H1 (cell line): ENCODE results near the gene ZNF366. TPM values are rescaled to one million over a fixed set of nuclear protein-coding genes. Genes with fewer than 3 reads are reported as not detected.

Experiments
- CTCF ChIA-PET: fragments of 300-600 bp; sonication (Branson Sonifier 250); formaldehyde crosslinking; loops from one replicate; lab custom pipeline; 2021; ENCODE audit not compliant: partially characterized antibody; lab: Charles Lee
- POLR2A ChIA-PET: fragments of 300-600 bp; sonication (Branson Sonifier 250); formaldehyde crosslinking; loops from one replicate; lab custom pipeline; 2021; ENCODE audit warnings: inconsistent platforms; ENCODE audit not compliant: partially characterized antibody; lab: Charles Lee
- DNase-seq, 2 experiments: peaks; one replicate each; pipeline versions ENCODE4 v3.0.0 to v3.0.0-alpha.2; 2010 to 2022; ENCODE audit warnings: low spot score in 2 of 2, low read depth in 1 of 2, mixed read lengths in 1 of 2
- FAIRE-seq: peaks from 2 replicates; lab custom pipeline; 2011; peaks lifted over from hg19 to GRCh38; lab: Jason Lieb, UNC
- H2AFZ ChIP-seq: 2 replicates; pipeline ENCODE4 v1.8.1; 2012; ENCODE audit warnings: low read length, inconsistent platforms
- H2AK5ac ChIP-seq: 2 replicates; pipeline ENCODE4 v1.6.1; 2013; ENCODE audit warnings: low read depth, low read length
- H2BK120ac ChIP-seq: replicated peaks from 2 replicates; pipeline ENCODE3; 2013; ENCODE audit warnings: low read depth, low read length, inconsistent platforms
- H2BK12ac ChIP-seq: 2 replicates; pipeline ENCODE4 v1.6.1; 2013; ENCODE audit warnings: low read depth, low read length
- H2BK15ac ChIP-seq: 2 replicates; pipeline ENCODE4 v1.6.1; 2013; ENCODE audit warnings: low read length
- H2BK20ac ChIP-seq: 2 replicates; pipeline ENCODE4 v1.6.1; 2013; ENCODE audit warnings: low read length
- H2BK5ac ChIP-seq: 2 replicates; pipeline ENCODE4 v1.6.1; 2013; ENCODE audit warnings: low read depth, low read length
- H3K14ac ChIP-seq: 2 replicates; pipeline ENCODE4 v1.6.1; 2013; ENCODE audit warnings: inconsistent platforms; ENCODE audit not compliant: insufficient read length
- H3K18ac ChIP-seq: 2 replicates; pipeline ENCODE4 v1.6.1; 2013; ENCODE audit warnings: low read length; ENCODE audit errors: extremely low read depth
- H3K23ac ChIP-seq: 2 replicates; pipeline ENCODE4 v1.6.1; 2013; ENCODE audit warnings: inconsistent platforms; ENCODE audit not compliant: insufficient read length
- H3K23me2 ChIP-seq: 2 replicates; pipeline ENCODE4 v1.6.1; 2013; ENCODE audit warnings: low read depth, low read length
- H3K27ac ChIP-seq: 2 replicates; pipeline ENCODE4 v1.6.1; 2011; ENCODE audit warnings: low read depth, low read length, inconsistent platforms
- H3K27me3 ChIP-seq, 4 experiments: replicated peaks in 1 of 4; 1 replicate in 1 of 4; 2 replicates in 3 of 4; pipeline versions ENCODE4 v1.6.1 to v1.8.1; 2011 to 2013; ENCODE audit warnings: low read length in 3 of 4, mild to moderate bottlenecking in 3 of 4, inconsistent platforms in 2 of 4, mixed read lengths in 2 of 4, moderate library complexity in 1 of 4; ENCODE audit not compliant: control insufficient read depth in 3 of 4, insufficient read depth in 3 of 4; ENCODE audit errors: extremely low read depth in 1 of 4
- H3K36me3 ChIP-seq, 4 experiments: 2 replicates each; pipeline versions ENCODE4 v1.6.1 to v1.8.1; 2011 to 2013; ENCODE audit warnings: mild to moderate bottlenecking in 4 of 4, low read length in 3 of 4, moderate library complexity in 2 of 4, control low read depth in 1 of 4, inconsistent platforms in 1 of 4; ENCODE audit not compliant: insufficient read depth in 4 of 4, control insufficient read depth in 2 of 4
- H3K4ac ChIP-seq: replicated peaks from 2 replicates; pipeline ENCODE3; 2013; ENCODE audit warnings: low read length, low read depth, mixed read lengths, inconsistent platforms; ENCODE audit not compliant: insufficient read length
- H3K4me1 ChIP-seq, 4 experiments: replicated peaks in 1 of 4; 1 replicate in 1 of 4; 2 replicates in 3 of 4; pipeline versions ENCODE4 v1.6.1 to v1.8.1; 2011 to 2013; ENCODE audit warnings: low read length in 3 of 4, inconsistent platforms in 2 of 4, mixed read lengths in 1 of 4; ENCODE audit not compliant: insufficient read depth in 4 of 4, control insufficient read depth in 3 of 4
- H3K4me2 ChIP-seq, 2 experiments: 2 replicates each; pipeline versions ENCODE4 v1.6.1 to v1.8.1; 2011 to 2013; ENCODE audit warnings: low read depth in 2 of 2, low read length in 2 of 2, control low read depth in 1 of 2, inconsistent platforms in 1 of 2, mild to moderate bottlenecking in 1 of 2; ENCODE audit not compliant: insufficient read depth in 1 of 2
- H3K4me3 ChIP-seq, 4 experiments: fragments of 200-600, 300-600 bp in 1 of 4; sonication (generic), shearing (Covaris generic), sonication (Bioruptor Twin) in 1 of 4; 2 replicates each; pipeline versions ENCODE4 v1.5.1 to v1.8.1; 2011 to 2016; ENCODE audit warnings: low read length in 4 of 4, low read depth in 3 of 4, control low read depth in 2 of 4, inconsistent platforms in 2 of 4, mild to moderate bottlenecking in 2 of 4, mixed read lengths in 1 of 4, moderate library complexity in 1 of 4; ENCODE audit not compliant: insufficient read depth in 2 of 4; ENCODE audit errors: extremely low read depth in 1 of 4
- H3K56ac ChIP-seq: replicated peaks from 2 replicates; pipeline ENCODE3; 2013; ENCODE audit warnings: low read depth, mild to moderate bottlenecking, mixed read lengths, low read length, inconsistent platforms; ENCODE audit not compliant: insufficient read length
- H3K79me1 ChIP-seq: 2 replicates; pipeline ENCODE4 v1.6.1; 2013; ENCODE audit warnings: low read depth, low read length, control low read depth
- H3K79me2 ChIP-seq, 2 experiments: 2 replicates each; pipeline versions ENCODE4 v1.6.1 to v1.8.1; 2012 to 2013; ENCODE audit warnings: low read length in 2 of 2, mild to moderate bottlenecking in 2 of 2, inconsistent platforms in 1 of 2; ENCODE audit not compliant: insufficient read depth in 2 of 2, control insufficient read depth in 1 of 2
- H3K9ac ChIP-seq, 4 experiments: replicated peaks in 1 of 4; 1 replicate in 1 of 4; 2 replicates in 3 of 4; pipeline versions ENCODE4 v1.6.1 to v1.8.1; 2011 to 2013; ENCODE audit warnings: low read depth in 3 of 4, low read length in 3 of 4, control low read depth in 2 of 4, mild to moderate bottlenecking in 2 of 4, moderate library complexity in 2 of 4, inconsistent platforms in 1 of 4; ENCODE audit errors: extremely low read depth in 1 of 4
- H3K9me3 ChIP-seq, 2 experiments: 2 replicates each; pipeline versions ENCODE4 v1.6.1 to v1.8.1; 2012 to 2013; ENCODE audit warnings: mild to moderate bottlenecking in 2 of 2, moderate library complexity in 2 of 2, control low read depth in 1 of 2, inconsistent platforms in 1 of 2, low read depth in 1 of 2, low read length in 1 of 2, mixed read lengths in 1 of 2; ENCODE audit not compliant: insufficient read depth in 2 of 2
- H4K20me1 ChIP-seq, 2 experiments: replicated peaks in 1 of 2; 2 replicates each; pipeline versions ENCODE3 to v1.8.1; 2011 to 2013; ENCODE audit warnings: inconsistent platforms in 2 of 2, low read length in 2 of 2, mild to moderate bottlenecking in 1 of 2; ENCODE audit not compliant: insufficient read depth in 2 of 2, control insufficient read depth in 1 of 2
- H4K5ac ChIP-seq: 2 replicates; pipeline ENCODE4 v1.6.1; 2013; ENCODE audit warnings: low read length, low read depth, mixed read lengths, inconsistent platforms; ENCODE audit not compliant: insufficient read length
- H4K8ac ChIP-seq: 2 replicates; pipeline ENCODE4 v1.8.0; 2013; ENCODE audit warnings: mild to moderate bottlenecking, moderate library complexity, low read length, inconsistent platforms; ENCODE audit not compliant: insufficient read depth; ENCODE audit errors: extremely low read depth
- H4K91ac ChIP-seq: replicated peaks from 2 replicates; pipeline ENCODE3; 2013; ENCODE audit warnings: low read length, mixed read lengths, inconsistent platforms; ENCODE audit not compliant: insufficient read length
- BCL11A ChIP-seq, 2 experiments: IDR thresholded peaks; one replicate each; pipeline ENCODE4 v1.6.1; 2011; ENCODE audit warnings: low read depth in 2 of 2, low read length in 2 of 2, mild to moderate bottlenecking in 2 of 2
- CREB1 ChIP-seq: IDR thresholded peaks from 2 replicates; pipeline ENCODE4 v1.6.1; 2012; ENCODE audit warnings: inconsistent platforms
- EP300 ChIP-seq, 2 experiments: IDR thresholded peaks; 1 replicate in 1 of 2; 2 replicates in 1 of 2; pipeline ENCODE4 v1.6.1; 2011 to 2012; ENCODE audit warnings: low read depth in 2 of 2, low read length in 2 of 2, mild to moderate bottlenecking in 2 of 2, borderline replicate concordance in 1 of 2, inconsistent platforms in 1 of 2, moderate library complexity in 1 of 2
- HDAC2 ChIP-seq, 2 experiments: fragments of 300-600 bp in 1 of 2; sonication (generic) in 1 of 2; IDR thresholded peaks; 2 replicates each; pipeline ENCODE4 v1.6.1; 2011 to 2012; ENCODE audit warnings: low read depth in 2 of 2, low read length in 2 of 2, mild to moderate bottlenecking in 2 of 2, moderate library complexity in 2 of 2, borderline replicate concordance in 1 of 2, inconsistent platforms in 1 of 2
- JUN ChIP-seq: IDR thresholded peaks from 2 replicates; pipeline ENCODE4 v1.6.1; 2011; ENCODE audit warnings: low read depth, mild to moderate bottlenecking, improper control_type of control experiment, low read length
- NANOG ChIP-seq: IDR thresholded peaks from 2 replicates; pipeline ENCODE4 v1.6.1; 2011; ENCODE audit warnings: low read length, low read depth, mild to moderate bottlenecking, inconsistent platforms; ENCODE audit not compliant: insufficient read depth, poor library complexity, severe bottlenecking
- POU5F1 ChIP-seq: IDR thresholded peaks from 2 replicates; pipeline ENCODE4 v1.6.1; 2011; ENCODE audit warnings: low read depth, mild to moderate bottlenecking, low read length, moderate library complexity
- RBBP5 ChIP-seq: IDR thresholded peaks from 2 replicates; pipeline ENCODE4 v1.7.1; 2012; ENCODE audit warnings: low read depth, mild to moderate bottlenecking, inconsistent platforms, low read length, moderate library complexity, borderline replicate concordance
- RNF2 ChIP-seq: fragments of 200-900, 300-1000 bp; sonication (generic); IDR thresholded peaks from 2 replicates; pipeline ENCODE4 v1.7.1; 2016; ENCODE audit warnings: borderline replicate concordance, low read depth, mild to moderate bottlenecking, antibody characterized with exemption, low read length; ENCODE audit not compliant: poor library complexity, severe bottlenecking; ENCODE audit errors: missing control alignments
- SAP30 ChIP-seq: fragments of 300-600 bp; sonication (generic); IDR thresholded peaks from 2 replicates; pipeline ENCODE4 v1.7.1; 2012; ENCODE audit warnings: low read length, moderate library complexity, mild to moderate bottlenecking, inconsistent platforms; ENCODE audit not compliant: insufficient read depth, insufficient replicate concordance
- SIRT6 ChIP-seq: IDR thresholded peaks from one replicate; pipeline ENCODE4 v1.7.1; 2012; ENCODE audit warnings: low read length, inconsistent platforms
- SUZ12 ChIP-seq: fragments of 200-600 bp; sonication (generic); IDR thresholded peaks from 2 replicates; pipeline ENCODE4 v1.6.1; 2012; ENCODE audit warnings: mild to moderate bottlenecking, inconsistent platforms, low read length, moderate library complexity, mixed read lengths
- WGBS, 2 experiments: shearing (Covaris generic) in 1 of 2; methylation state at CpG; one replicate each; pipeline versions ENCODE4 v1.1.6 to v1.1.7; 2013 to 2015; ENCODE audit warnings: low lambda C conversion rate in 2 of 2, mixed read lengths in 2 of 2, inconsistent platforms in 1 of 2, low coverage in 1 of 2, missing lambda C conversion rate in 1 of 2; ENCODE audit not compliant: insufficient replicate concordance in 2 of 2, insufficient coverage in 1 of 2, insufficient read length in 1 of 2; ENCODE audit errors: extremely low coverage in 1 of 2, missing lambda C conversion rate in 1 of 2; 5-methylcytosine and 5-hydroxymethylcytosine counted together
- polyA plus RNA-seq, 7 experiments: library from polyadenylated mRNA; depleted of rRNA in 3 of 7; stranded (reverse) in 5 of 7; unstranded in 2 of 7; fragments of >200 nt in 5 of 7; fragments of 200-250 nt in 2 of 7; gene quantifications; 1 replicate in 5 of 7; 2 replicates in 1 of 7; 4 replicates in 1 of 7; pipeline versions ENCODE4 v1.2.1 to v1.2.3, GENCODE V29; 2011 to 2013; ENCODE audit warnings: missing spikeins in 2 of 7, mixed read lengths in 2 of 7
- total RNA-seq: library from RNA; stranded (reverse); fragmentation: NEBNext Ultra II Directional; extraction: Animal tissue kit (Norgen Biotek cat#: 25700); gene quantifications from 2 replicates; pipeline ENCODE4 v1.2.1, GENCODE V29; 2021
- TF ChIP-seq, protein P1 (sequence below): IDR thresholded peaks from 2 replicates; pipeline ENCODE4 v1.6.1; 2012; ENCODE audit warnings: inconsistent platforms

The ZNF366 gene
- total and polyA plus RNA-seq, 2 of the 8 experiments (the other 6 are each of a cell fraction or from before 2014, with no cell fraction given) = not detected

DNA sequence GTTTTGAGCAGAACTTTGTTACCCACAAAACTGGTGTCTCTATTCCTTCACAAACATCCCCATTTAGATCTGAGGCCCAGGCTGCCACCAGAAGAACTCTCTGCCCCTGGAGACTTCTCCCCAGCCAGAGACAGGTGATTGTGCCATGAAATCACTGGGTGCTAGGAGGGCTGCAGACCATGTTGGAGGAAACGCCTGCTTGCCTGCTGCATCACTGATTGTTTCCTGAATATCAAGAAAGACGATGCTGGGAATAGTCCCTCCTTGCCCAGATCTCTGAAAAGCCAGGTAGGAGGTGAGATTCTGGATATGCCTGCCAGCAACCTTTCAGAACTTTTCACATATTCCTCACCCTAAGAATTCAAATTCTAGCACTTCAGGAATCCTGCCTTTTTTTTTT, 8.1 kb downstream of the ZNF366 start:
- H4K20me1 ChIP-seq = no peaks in the 10 kb centered on the region
- POLR2A ChIA-PET = no interaction called here

More for the DNA sequence above, 8.1 kb downstream of the ZNF366 start:
- H3K18ac ChIP-seq = no peak overlapping the region
- H3K79me2 ChIP-seq = no peaks in the 10 kb centered on the region
- H4K91ac ChIP-seq = no peak overlapping the region
- no peak overlapping the region for H3K9ac ChIP-seq
- H3K4me3 ChIP-seq = no peak overlapping the region
- no peak overlapping the region for H2BK20ac ChIP-seq
- H3K27me3 ChIP-seq = no peaks in the 10 kb centered on the region
- no peak overlapping the region for H3K56ac ChIP-seq
- DNase-seq = no peak
- no peak overlapping the region for H3K14ac ChIP-seq
- H2BK120ac ChIP-seq = no peak overlapping the region
- H2AK5ac ChIP-seq = no peak overlapping the region
- peaks cover 0 to 7% (median 4%) of the 10 kb centered on the region in 4 experiments; a peak in 3 of 7 replicates for H3K4me1 ChIP-seq
- no peak for FAIRE-seq
- CTCF ChIA-PET = no interaction called here
- no peaks in the 10 kb centered on the region for H3K79me1 ChIP-seq
- no peak overlapping the region for H3K4me2 ChIP-seq
- peak overlapping the region; percentile 60; the same call in 1 of the 2 replicates for H2AFZ ChIP-seq
- H3K36me3 ChIP-seq = no peaks in the 10 kb centered on the region
- no peak overlapping the region for H3K27ac ChIP-seq
- H3K9me3 ChIP-seq = no peaks in the 10 kb centered on the region
- no peak overlapping the region for H4K8ac ChIP-seq
- 86% methylated on average over 2 of the region's 2 CpGs; no CpG with 5 or more reads in 1 of the 2 experiments for WGBS, 2 experiments
- H3K23ac ChIP-seq = no peak overlapping the region
- H2BK12ac ChIP-seq = no peak overlapping the region
- no peak for TF ChIP-seq JUN
- TF ChIP-seq, protein P1, sequence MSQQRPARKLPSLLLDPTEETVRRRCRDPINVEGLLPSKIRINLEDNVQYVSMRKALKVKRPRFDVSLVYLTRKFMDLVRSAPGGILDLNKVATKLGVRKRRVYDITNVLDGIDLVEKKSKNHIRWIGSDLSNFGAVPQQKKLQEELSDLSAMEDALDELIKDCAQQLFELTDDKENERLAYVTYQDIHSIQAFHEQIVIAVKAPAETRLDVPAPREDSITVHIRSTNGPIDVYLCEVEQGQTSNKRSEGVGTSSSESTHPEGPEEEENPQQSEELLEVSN = no peak
- no peak for TF ChIP-seq HDAC2 (IDR thresholded peaks at IDR 0.05; ENCODE audit: borderline replicate concordance in 1 of 2, low read depth in 2 of 2, low read length in 2 of 2)
- TF ChIP-seq CREB1 = no peak
- no peak for TF ChIP-seq RBBP5
- TF ChIP-seq SUZ12 = no peak
- TF ChIP-seq RNF2 = no peak
- no peak for TF ChIP-seq EP300 (IDR thresholded peaks at IDR 0.05; ENCODE audit: borderline replicate concordance in 1 of 2, low read depth in 2 of 2, low read length in 2 of 2)
- no peak for TF ChIP-seq SAP30
- no peak for TF ChIP-seq SIRT6
- no peak for TF ChIP-seq BCL11A (IDR thresholded peaks at IDR 0.05; ENCODE audit: low read depth in 2 of 2, low read length in 2 of 2)
- no peak for TF ChIP-seq NANOG
- no peak for TF ChIP-seq POU5F1
- H3K23me2 ChIP-seq = no peaks in the 10 kb centered on the region
- H3K4ac ChIP-seq = no peak overlapping the region
- no peak overlapping the region for H4K5ac ChIP-seq
- no peak overlapping the region for H2BK15ac ChIP-seq
- H2BK5ac ChIP-seq = no peak overlapping the region
